OCI-M1 (cell line): ENCODE measurements around the gene AFP.
A peak's percentile ranks its signal among the peaks of the same experiment; 100 is the strongest.

Experiments
- DNase-seq: peaks from one replicate; lab custom pipeline; 2025; lab: John Stamatoyannopoulos, UW

The AFP gene

GRCh38 chr4:73438048-73438447 is 2.0 kb downstream of the AFP start:
- DNase-seq: no peak

- no peak for DNase-seq
Measured at GRCh38 chr4:73438582-73439215, 2.7 kb downstream of the AFP start.

GRCh38 chr4:73439445-73439844 is 3.4 kb downstream of the AFP start:
- no peak for DNase-seq

- DNase-seq: no peak
Measured at GRCh38 chr4:73439991-73440390, 4.0 kb downstream of the AFP start.

- no peak for DNase-seq
Measured at GRCh38 chr4:73440653-73441052, 4.6 kb downstream of the AFP start.

- no peak for DNase-seq
Measured at GRCh38 chr4:73442275-73442674, 6.3 kb downstream of the AFP start.

- DNase-seq: no peak
Measured at GRCh38 chr4:73443224-73443623, 7.2 kb downstream of the AFP start.

GRCh38 chr4:73445383-73446335 is 9.6 kb downstream of the AFP start:
- peak; percentile 44 for DNase-seq

GRCh38 chr4:73446336-73446938 is 10.4 kb downstream of the AFP start:
- peak; percentile 86 for DNase-seq

- DNase-seq: no peak
Measured at GRCh38 chr4:73447671-73448070, 11.7 kb downstream of the AFP start.

GRCh38 chr4:73448448-73449203 is 12.6 kb downstream of the AFP start:
- DNase-seq: no peak

- no peak for DNase-seq
Measured at GRCh38 chr4:73450398-73451004, 14.5 kb downstream of the AFP start.

- no peak for DNase-seq
Measured at GRCh38 chr4:73451404-73451803, 15.4 kb downstream of the AFP start.

GRCh38 chr4:73451981-73452747 is 16.1 kb downstream of the AFP start:
- no peak for DNase-seq

GRCh38 chr4:73452953-73453700 is 17.1 kb downstream of the AFP start:
- peak; percentile 22 for DNase-seq

GRCh38 chr4:73453701-73454005 is 17.6 kb downstream of the AFP start:
- DNase-seq: no peak

GRCh38 chr4:73454920-73455319 is 18.9 kb downstream of the AFP start:
- no peak for DNase-seq

GRCh38 chr4:73456177-73457022 is 20.4 kb downstream of the AFP start:
- no peak for DNase-seq
